ENCODE measurements around the gene COL21A1. TPM values are rescaled to one million over a fixed set of nuclear protein-coding genes. Genes with fewer than 3 reads are reported as not detected.

COL21A1 gene
- total RNA-seq, 1 experiment from 2014 or later, result 1.8 TPM

GRCh38 chr6:56204134-56204533 is 43.2 kb downstream of the COL21A1 start:
- Histone ChIP-seq H2BK5ac (ENCODE audit: insufficient read length, low read length) (no peak overlapping the region), H3K23ac (ENCODE audit: insufficient read length, low read depth, low read length) (no peak overlapping the region), H2BK12ac (ENCODE audit: insufficient read length, low read depth, low read length) (no peak overlapping the region), H4K20me1 (ENCODE audit: control insufficient read depth, insufficient read depth, insufficient read length) (no peaks in the 10 kb centered on the region), H2BK20ac (ENCODE audit: low read depth, low read length, poor library complexity, severe bottlenecking) (no peak overlapping the region), H3K56ac (ENCODE audit: insufficient read length, low read depth, low read length) (no peak overlapping the region), H2AK5ac (ENCODE audit: insufficient read length, low read length) (no peak overlapping the region), H3K27ac (ENCODE audit: insufficient read length, low read depth, low read length) (no peak overlapping the region), H3T11ph (ENCODE audit: low read length) (no peak overlapping the region), H3K79me1 (ENCODE audit: insufficient read depth, low read depth, low read length, poor library complexity, severe bottlenecking) (no peaks in the 10 kb centered on the region), H3K23me2 (ENCODE audit: insufficient read length, low read depth, low read length, poor library complexity, severe bottlenecking) (no peaks in the 10 kb centered on the region), H2BK15ac (ENCODE audit: low read depth, low read length) (no peak overlapping the region), H3K4me1 (ENCODE audit: insufficient read depth, low read length) (no peaks in the 10 kb centered on the region), H3K4ac (ENCODE audit: low read depth, low read length) (no peak overlapping the region), H2BK120ac (ENCODE audit: low read depth, low read length, poor library complexity, severe bottlenecking) (no peak overlapping the region), H3K9me3 (ENCODE audit: control insufficient read depth, low read depth, low read length) (no peaks in the 10 kb centered on the region), H3K27me3 (ENCODE audit: insufficient read depth, low read length) (no peaks in the 10 kb centered on the region), H3K18ac (ENCODE audit: insufficient read length, low read depth, low read length) (no peak overlapping the region), H2AFZ (ENCODE audit: low read length) (no peak overlapping the region), H3K9ac (ENCODE audit: extremely low read depth, insufficient read length, low read length) (no peak overlapping the region), H3K79me2 (ENCODE audit: insufficient read depth, low read length) (no peaks in the 10 kb centered on the region), H3K14ac (ENCODE audit: insufficient read depth, low read length) (no peak overlapping the region), H3K4me2 (ENCODE audit: insufficient read depth, insufficient read length, low read length) (no peak overlapping the region), H4K91ac (ENCODE audit: insufficient read length, low read depth, low read length) (no peak overlapping the region), H4K8ac (replicated peaks; ENCODE audit: insufficient read length, low read depth, low read length) (no peak overlapping the region), H4K5ac (ENCODE audit: insufficient read length, low read depth, low read length) (no peak overlapping the region)
- WGBS (ENCODE audit: extremely low coverage, insufficient read length, low lambda C conversion rate), result no CpG with 5 or more reads among the region's 4 CpGs
- no peak for DNase-seq
- H3K27ac Mint-ChIP-seq, result no peak overlapping the region
- TF ChIP-seq CTCF (conservative IDR thresholded peaks at IDR 0.05), result no peak
- no peaks in the 10 kb centered on the region for H3K27me3 Mint-ChIP-seq (ENCODE audit: low read depth)
- H3K4me3 Mint-ChIP-seq, result no peak overlapping the region
- no peaks in the 10 kb centered on the region for H3K36me3 Mint-ChIP-seq (ENCODE audit: insufficient read depth in 1 of 3, low read depth in 3 of 3)
- no peaks in the 10 kb centered on the region for H3K4me1 Mint-ChIP-seq
- H3K9me3 Mint-ChIP-seq, result no peaks in the 10 kb centered on the region
